Raji (cell line): Measurements from ENCODE around the gene CGB8.
"Not testable (repeated sequence)": the region's sequence is repeated elsewhere in the genome, so short reads cannot be mapped to it uniquely, and the experiment has no call there.

Experiments
- POLR2A ChIP-seq: IDR thresholded peaks from 2 replicates; pipeline ENCODE4 v1.6.1; 2011; ENCODE audit warnings: low read depth, low read length, control low read depth; ENCODE audit not compliant: insufficient read depth

The CGB8 gene

GRCh38 chr19:49071860-49072547 lies 23.1 kb upstream of the CGB8 start:
- no peak for TF ChIP-seq POLR2A

- no peak for TF ChIP-seq POLR2A
Measured at GRCh38 chr19:49070416-49070815, 21.5 kb upstream of the CGB8 start.

GRCh38 chr19:49069026-49069425 lies 20.1 kb upstream of the CGB8 start:
- TF ChIP-seq POLR2A, result no peak

- TF ChIP-seq POLR2A, result no peak
Measured at GRCh38 chr19:49067554-49067953, 18.6 kb upstream of the CGB8 start.

- TF ChIP-seq POLR2A, result no peak
Measured at GRCh38 chr19:49065905-49066512, 17.1 kb upstream of the CGB8 start.

- TF ChIP-seq POLR2A, result no peak
Measured at GRCh38 chr19:49064768-49065611, 16.1 kb upstream of the CGB8 start, which contains the start of gene NTF4. TSS of gene NTF4 (minus strand) at chr19:49064818. CDS start at chr19:49061997, 2,821 bp downstream.

GRCh38 chr19:49064029-49064629 lies 15.2 kb upstream of the CGB8 start:
- TF ChIP-seq POLR2A, result no peak

- no peak for TF ChIP-seq POLR2A
Measured at GRCh38 chr19:49061445-49061844, 12.5 kb upstream of the CGB8 start.

- no peak for TF ChIP-seq POLR2A
Measured at GRCh38 chr19:49061000-49061399, 12.1 kb upstream of the CGB8 start.

GRCh38 chr19:49059053-49059452 lies 10.1 kb upstream of the CGB8 start:
- TF ChIP-seq POLR2A, result no peak

- TF ChIP-seq POLR2A, result no peak
Measured at GRCh38 chr19:49058562-49058961, 9.7 kb upstream of the CGB8 start.

GRCh38 chr19:49057636-49058234 lies 8.8 kb upstream of the CGB8 start, which contains the start of gene CGB7:
TSS of gene CGB7 (minus strand) at chr19:49057749. CDS start at chr19:49055375, 2,374 bp downstream.
- TF ChIP-seq POLR2A, result no peak

GRCh38 chr19:49056101-49056901 lies 7.4 kb upstream of the CGB8 start:
- no peak for TF ChIP-seq POLR2A

GRCh38 chr19:49043548-49043947 lies 5.4 kb downstream of the CGB8 start, which contains the start of gene CGB5:
TSS of gene CGB5 (plus strand) at chr19:49043848. CDS start at chr19:49044210, 362 bp downstream.
- TF ChIP-seq POLR2A, result not testable (repeated sequence)
